Brain pericyte (primary cell): ENCODE data around the gene ZNF514.
A peak's percentile ranks its signal among the peaks of the same experiment; 100 is the strongest.
"Not testable (repeated sequence)": the region's sequence is repeated elsewhere in the genome, so short reads cannot be mapped to it uniquely, and the experiment has no call there.

Source experiments
- DNase-seq: peaks from one replicate; pipeline ENCODE4 v3.0.0-alpha.2; 2012; ENCODE audit warnings: low read depth, low spot score

The ZNF514 gene

DNA sequence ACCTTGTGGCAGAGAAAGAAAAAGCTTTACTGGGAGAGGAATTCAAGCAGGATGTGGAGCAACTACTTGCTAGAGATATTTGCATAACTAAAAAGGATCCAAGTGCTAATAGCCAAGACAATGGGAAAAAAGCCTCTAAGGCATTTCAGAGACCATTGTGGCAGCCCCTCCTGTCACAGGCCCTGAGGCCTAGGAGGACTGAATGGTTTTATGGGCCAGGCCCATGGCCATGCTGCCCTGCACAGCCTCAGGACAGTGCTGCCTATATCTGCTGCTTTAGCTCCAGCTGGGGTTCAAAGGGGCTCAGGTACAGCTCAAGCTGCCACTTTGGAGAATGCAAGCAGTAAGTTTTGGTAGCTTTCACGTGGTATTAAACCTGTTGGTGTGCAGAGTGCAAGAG is 20.9 kb downstream of the ZNF514 start:
- no peak for DNase-seq

- DNase-seq = no peak
Observed at GRCh38 chr2:95122197-95122551, 37.5 kb downstream of the ZNF514 start.

DNA sequence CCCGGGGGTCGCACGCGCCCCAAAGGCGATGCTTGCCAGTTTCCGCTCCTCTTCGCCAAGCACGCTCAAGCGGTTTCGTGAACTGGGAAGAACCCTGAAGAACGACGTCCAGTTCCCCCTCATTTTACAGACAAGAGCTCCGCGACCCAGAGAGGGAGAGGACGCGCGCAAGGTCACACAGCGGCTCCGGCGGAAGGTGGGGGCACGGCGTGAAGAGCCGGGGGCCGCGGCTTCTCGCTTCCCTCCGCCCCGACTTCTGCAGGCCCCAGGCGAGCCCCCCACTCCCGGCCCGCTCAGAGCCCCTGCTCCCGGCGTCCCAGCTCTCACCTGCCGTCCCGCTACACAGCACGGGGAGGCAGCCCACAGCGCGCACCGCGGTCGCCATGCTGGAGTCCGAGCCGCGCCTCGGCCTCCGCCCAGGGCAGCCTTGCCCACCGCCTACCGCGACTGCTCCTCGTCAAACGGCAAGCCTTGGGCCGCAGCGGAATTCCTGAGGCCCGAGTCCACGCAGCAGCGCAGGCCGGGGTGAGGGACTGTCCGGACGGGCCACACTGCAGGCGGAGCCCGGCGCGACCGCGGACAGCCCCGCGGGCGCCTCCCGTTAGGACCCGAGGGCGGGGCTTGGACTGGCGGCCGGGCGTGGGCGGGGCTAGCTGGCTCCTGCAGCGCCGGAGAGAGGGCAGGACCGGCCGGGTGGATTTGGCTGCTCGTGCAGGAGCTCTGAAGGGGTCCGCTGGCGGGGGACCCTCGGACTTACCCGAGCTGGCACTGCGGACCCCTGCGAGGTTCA is 38.0 kb downstream of the ZNF514 start, which contains the start of gene MRPS5:
Gene MRPS5, minus strand, starts transcription at position 402 of the 790 bp plus-strand sequence. Its CDS starts 17 bp downstream, at position 385.
- peak; percentile 21 for DNase-seq

GRCh38 chr2:95121093-95121406 is 38.6 kb downstream of the ZNF514 start:
- no peak for DNase-seq

DNA sequence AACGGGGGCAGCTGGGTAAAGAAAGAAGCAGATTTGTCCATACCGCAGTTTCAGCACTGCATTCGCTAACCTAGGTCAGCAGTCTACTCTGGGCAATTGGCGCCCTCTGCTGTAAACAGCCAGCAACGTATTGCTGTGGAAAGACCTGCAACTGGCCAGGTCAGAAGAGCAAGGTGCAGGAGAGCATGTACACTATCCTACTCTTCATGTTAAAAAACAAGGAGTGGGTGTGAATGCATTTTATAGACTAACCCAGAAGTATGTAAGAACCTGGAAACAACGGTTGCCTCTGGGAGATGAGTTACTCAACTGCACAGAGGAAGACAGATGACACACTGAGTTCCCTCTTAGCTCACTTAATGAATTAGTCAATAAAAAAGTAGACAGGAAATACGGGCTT is 44.2 kb downstream of the ZNF514 start:
- DNase-seq = peak; percentile 17

DNA sequence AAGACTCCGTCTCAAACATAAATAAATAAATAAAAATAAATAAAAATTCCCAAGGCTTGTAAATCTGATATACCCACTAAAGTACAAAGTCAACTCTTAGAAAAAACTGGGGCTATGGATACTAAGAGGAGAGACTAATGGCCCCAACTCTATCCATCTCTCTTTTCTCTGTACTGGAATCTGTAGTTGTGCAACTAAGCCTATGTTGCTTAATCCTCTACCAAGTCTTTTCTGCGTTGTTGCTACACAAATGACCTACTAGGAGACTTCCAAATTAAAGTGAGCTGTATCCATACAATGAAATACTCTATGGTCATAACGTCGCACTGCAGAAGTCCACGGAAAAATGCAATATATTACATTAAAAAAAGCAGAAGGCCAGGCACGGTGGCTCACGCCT is 46.2 kb downstream of the ZNF514 start:
- no peak for DNase-seq

GRCh38 chr2:95110395-95110794 is 49.3 kb downstream of the ZNF514 start:
- DNase-seq = no peak

DNA sequence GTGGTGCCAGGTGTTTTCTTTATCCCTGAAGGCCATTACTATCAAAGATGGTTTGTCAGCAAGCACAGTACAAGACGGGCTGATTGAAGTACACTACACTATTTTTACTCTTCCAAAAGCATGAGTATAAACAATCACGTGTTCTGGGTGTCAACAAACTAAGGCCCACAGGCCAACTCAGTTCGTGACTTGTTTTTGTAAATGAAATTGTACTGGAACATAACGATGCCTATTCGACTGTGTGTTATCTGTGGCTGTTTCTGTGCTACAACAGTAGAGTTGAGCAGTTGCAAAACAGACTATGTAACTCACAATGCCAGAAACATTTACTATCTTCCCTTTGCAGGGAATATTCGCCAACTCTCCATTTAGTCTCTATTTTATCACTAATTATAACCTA is 50.4 kb downstream of the ZNF514 start:
- no peak for DNase-seq

- DNase-seq = no peak
Observed at GRCh38 chr2:95106081-95106480, 53.6 kb downstream of the ZNF514 start.

DNA sequence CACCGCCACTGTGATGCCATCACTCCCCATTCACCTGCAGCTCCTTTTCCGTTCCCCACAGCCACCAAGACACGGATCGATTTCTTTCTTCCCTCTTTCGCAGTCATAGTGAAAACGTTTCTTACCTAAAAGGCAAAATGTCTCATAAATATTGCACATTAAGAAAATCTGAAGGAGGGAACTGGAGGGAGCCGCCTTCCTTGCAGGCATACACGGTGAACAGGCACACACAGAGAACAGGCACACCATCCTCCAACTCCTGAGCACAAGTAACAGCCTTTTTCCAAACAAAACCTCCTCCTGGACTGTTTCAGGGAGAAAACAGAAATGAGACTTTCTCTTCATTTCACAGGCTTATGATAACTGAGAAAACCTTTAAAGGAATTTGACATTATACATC is 55.0 kb downstream of the ZNF514 start:
- no peak for DNase-seq

- no peak for DNase-seq
Observed at GRCh38 chr2:95099910-95100309, 59.7 kb downstream of the ZNF514 start.

- not testable (repeated sequence) for DNase-seq
Observed at GRCh38 chr2:95098273-95098672, 61.4 kb downstream of the ZNF514 start.
